Measurements from ENCODE around the gene RPL39L.

The RPL39L gene

DNA sequence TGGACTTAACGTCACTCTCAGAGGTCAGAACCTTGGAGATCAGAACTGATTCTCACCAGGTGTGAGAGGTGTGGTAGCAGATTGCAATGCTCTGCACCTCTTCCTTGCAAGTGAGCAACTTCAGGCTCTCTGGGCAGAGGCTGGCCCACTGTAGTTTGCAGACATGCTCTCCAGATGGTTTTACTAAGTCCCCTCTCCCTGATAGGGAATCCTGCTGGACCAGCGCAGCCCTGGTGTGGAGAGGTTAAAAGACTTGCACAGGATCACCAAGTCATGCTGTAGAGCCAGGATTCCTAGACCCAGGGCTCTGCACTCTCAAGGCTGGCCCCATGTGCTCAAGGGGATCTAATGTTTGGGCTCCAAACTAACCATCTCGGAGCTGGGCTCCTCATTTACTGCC, 62.2 kb downstream of the RPL39L start:
- Mint-ChIP-seq H3K36me3 (peaks cover 34 to 69% of the 10 kb centered on the region in 2 donors), H3K4me3 (no peak overlapping the region), H3K4me1 (peaks cover 10 to 33% of the 10 kb centered on the region in 2 donors), H3K27me3 (no peaks in the 10 kb centered on the region), H3K27ac (peak overlapping the region; percentile 82), H3K9me3 (no peaks in the 10 kb centered on the region)
- ATAC-seq (replicated peaks) (no peak), DNase-seq (no peak)

DNA sequence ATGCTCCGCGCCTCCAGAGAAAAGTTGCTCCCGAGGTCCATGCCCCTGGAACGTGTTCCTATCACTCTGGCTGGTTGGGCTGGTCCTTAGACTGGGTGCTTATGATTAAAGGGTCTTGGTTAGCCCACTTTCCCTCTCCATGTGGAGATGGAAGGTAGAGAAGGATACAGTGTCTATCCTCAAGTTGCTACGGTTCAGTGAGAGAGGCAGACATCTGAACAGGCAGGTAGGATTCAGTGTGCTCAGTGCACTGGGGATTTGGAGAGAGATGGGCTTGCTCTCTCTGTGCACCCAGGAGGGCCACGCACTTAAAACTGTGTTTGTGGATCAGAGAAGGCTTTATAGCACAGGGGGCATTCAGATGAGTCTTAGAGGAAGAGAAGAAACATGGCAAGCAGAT, 63.0 kb downstream of the RPL39L start:
- H3K9me3 Mint-ChIP-seq = no peaks in the 10 kb centered on the region
- peaks cover 36 to 69% of the 10 kb centered on the region in 2 donors for H3K36me3 Mint-ChIP-seq
- H3K4me1 Mint-ChIP-seq = peaks cover 8 to 32% of the 10 kb centered on the region in 2 donors
- no peak for ATAC-seq (replicated peaks)
- DNase-seq = no peak
- H3K27ac Mint-ChIP-seq = peak overlapping the region; percentile 82
- no peaks in the 10 kb centered on the region for H3K27me3 Mint-ChIP-seq
- no peak overlapping the region for H3K4me3 Mint-ChIP-seq

DNA sequence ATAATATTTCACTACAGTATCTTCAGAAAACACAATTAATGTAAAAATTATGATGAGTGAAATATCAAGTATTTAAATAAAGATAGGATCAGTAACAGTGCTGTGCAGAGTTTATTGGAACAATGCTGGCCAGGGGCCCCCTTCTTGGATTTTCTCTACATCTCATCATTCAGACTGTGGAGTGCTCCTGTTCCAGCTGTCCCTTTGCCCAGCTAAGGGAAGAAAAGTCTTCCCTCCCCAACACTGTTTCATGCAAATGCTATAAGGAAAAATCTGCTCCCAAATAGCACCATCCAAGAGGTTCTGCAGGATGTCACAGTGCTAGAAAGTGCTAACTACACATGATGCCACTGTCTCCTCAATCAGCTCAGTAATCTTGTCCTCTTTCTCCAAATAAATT, 64.5 kb downstream of the RPL39L start:
- H3K4me1 Mint-ChIP-seq = peaks cover 13 to 45% of the 10 kb centered on the region in 2 donors
- peaks cover 46 to 78% of the 10 kb centered on the region in 2 donors for H3K36me3 Mint-ChIP-seq
- no peaks in the 10 kb centered on the region for H3K9me3 Mint-ChIP-seq
- H3K4me3 Mint-ChIP-seq = no peak overlapping the region
- H3K27me3 Mint-ChIP-seq = no peaks in the 10 kb centered on the region
- DNase-seq (no peak), ATAC-seq (replicated peaks) (no peak)
- H3K27ac Mint-ChIP-seq = peak overlapping the region; percentile 62

DNA sequence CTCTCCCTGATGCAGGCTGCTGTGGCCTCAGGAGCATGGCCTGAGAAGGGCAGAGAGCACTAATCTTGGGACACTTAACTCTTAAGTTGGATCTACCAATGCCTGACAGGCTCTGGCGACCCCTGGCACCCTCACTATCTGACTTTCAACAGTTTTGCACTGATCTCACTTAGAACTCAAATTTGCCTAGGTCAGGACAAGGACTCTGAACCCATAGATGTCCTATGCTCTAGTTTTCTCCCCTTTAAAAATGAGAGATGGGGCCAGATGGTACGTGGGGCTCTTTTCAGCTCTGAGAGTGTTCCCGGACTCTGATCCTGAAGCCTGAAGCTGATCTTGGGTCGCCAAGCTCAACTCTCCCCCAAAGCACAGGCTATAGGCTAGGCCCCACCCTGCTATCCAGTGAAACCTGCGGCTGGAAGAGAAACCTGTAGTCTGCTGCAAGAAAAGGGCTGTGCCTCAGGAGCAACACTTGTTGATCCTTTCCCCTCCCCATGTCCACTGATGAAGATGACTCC, 65.7 kb downstream of the RPL39L start:
- Mint-ChIP-seq H3K27me3 (no peaks in the 10 kb centered on the region), H3K36me3 (peaks cover 52 to 79% of the 10 kb centered on the region in 2 donors), H3K4me1 (peaks cover 21 to 45% of the 10 kb centered on the region in 2 donors), H3K4me3 (no peak overlapping the region), H3K9me3 (peaks cover 2 to 6% of the 10 kb centered on the region in 2 donors), H3K27ac (peak overlapping the region; percentile 93)
- DNase-seq = no peak
- no peak for ATAC-seq (replicated peaks)

GRCh38 chr3:187072511-187072910, 66.8 kb downstream of the RPL39L start:
- Mint-ChIP-seq H3K36me3 (peaks cover 56 to 76% of the 10 kb centered on the region in 2 donors), H3K27ac (peak overlapping the region; percentile 20), H3K4me1 (peaks cover 23 to 53% of the 10 kb centered on the region in 2 donors), H3K9me3 (peaks cover 2 to 6% of the 10 kb centered on the region in 2 donors), H3K27me3 (no peaks in the 10 kb centered on the region), H3K4me3 (no peak overlapping the region)
- DNase-seq (no peak), ATAC-seq (replicated peaks) (peak; percentile 23 to 38)

DNA sequence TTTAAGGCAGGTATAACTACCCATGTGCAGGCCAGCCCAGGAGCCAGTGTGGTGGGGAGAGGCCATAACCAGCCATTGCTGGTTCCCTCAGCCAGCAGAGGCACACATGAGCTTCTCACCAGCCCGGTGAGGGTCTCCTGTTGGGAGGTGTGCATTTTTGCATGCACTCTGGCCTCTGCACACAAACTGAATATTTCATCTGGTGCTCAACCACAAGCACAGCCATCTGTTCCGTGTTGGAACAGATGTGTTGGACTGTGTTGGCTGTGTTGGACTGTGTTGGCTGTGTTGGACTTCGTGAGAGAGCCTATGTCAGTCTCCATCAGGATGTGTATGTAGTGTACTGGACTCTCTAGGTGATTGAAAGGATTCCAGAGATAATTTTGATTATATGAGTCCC, 67.2 kb downstream of the RPL39L start:
- DNase-seq (no peak), ATAC-seq (replicated peaks) (no peak)
- peaks cover 2 to 6% of the 10 kb centered on the region in 2 donors for H3K9me3 Mint-ChIP-seq
- H3K4me1 Mint-ChIP-seq = peaks cover 25 to 57% of the 10 kb centered on the region in 2 donors
- H3K27ac Mint-ChIP-seq = peak overlapping the region; percentile 47
- H3K36me3 Mint-ChIP-seq = peaks cover 59 to 78% of the 10 kb centered on the region in 2 donors
- no peaks in the 10 kb centered on the region for H3K27me3 Mint-ChIP-seq
- H3K4me3 Mint-ChIP-seq = no peak overlapping the region

Measured in stimulated activated naive B cell treated with anti-CD40 and anti-IgM and Interleukin-4, amounts not matched to agents 10 μg/mL and 1 μg/mL and 100 μg/mL, for 72 hours (primary cell).